Chondrocyte (in vitro differentiated cells): ENCODE measurements around the gene PCYOX1L. TPM values are rescaled to one million over a fixed set of nuclear protein-coding genes. Genes with fewer than 3 reads are reported as not detected.

Experiments used
- DNase-seq: peaks from one replicate; pipeline ENCODE4 v3.0.0; 2021; ENCODE audit warnings: mixed read lengths, low spot score
- H3K27ac Mint-ChIP-seq: one replicate; pipeline ENCODE4 v1.8.0; 2021; ENCODE audit warnings: mild to moderate bottlenecking, moderate library complexity, mixed read lengths; ENCODE audit not compliant: unreplicated experiment
- H3K27me3 Mint-ChIP-seq: 2 replicates; pipeline ENCODE4 v1.8.0; 2021; ENCODE audit warnings: low read depth, mixed read lengths
- H3K36me3 Mint-ChIP-seq: 2 replicates; pipeline ENCODE4 v1.8.0; 2021; ENCODE audit warnings: low read depth, mixed read lengths
- H3K4me1 Mint-ChIP-seq: 2 replicates; pipeline ENCODE4 v1.8.0; 2021; ENCODE audit warnings: low read depth, mild to moderate bottlenecking, mixed read lengths
- H3K4me3 Mint-ChIP-seq: one replicate; pipeline ENCODE4 v1.8.0; 2021; ENCODE audit warnings: mild to moderate bottlenecking, moderate library complexity, mixed read lengths; ENCODE audit not compliant: unreplicated experiment
- H3K9me3 Mint-ChIP-seq: 2 replicates; pipeline ENCODE4 v1.8.0; 2021; ENCODE audit warnings: low read depth, mixed read lengths
- CTCF ChIP-seq: fragments of 200-600 bp; sonication (generic); IDR thresholded peaks from 2 replicates; pipeline ENCODE4 v1.5.0; 2021; ENCODE audit warnings: antibody characterized with exemption, mild to moderate bottlenecking, moderate library complexity
- total RNA-seq: library from RNA; stranded (reverse); gene quantifications from 3 replicates; pipeline ENCODE4 v1.2.1, GENCODE V29; 2021

PCYOX1L gene
- total RNA-seq, 1 donor from 2014 or later = 7.1 TPM

DNA sequence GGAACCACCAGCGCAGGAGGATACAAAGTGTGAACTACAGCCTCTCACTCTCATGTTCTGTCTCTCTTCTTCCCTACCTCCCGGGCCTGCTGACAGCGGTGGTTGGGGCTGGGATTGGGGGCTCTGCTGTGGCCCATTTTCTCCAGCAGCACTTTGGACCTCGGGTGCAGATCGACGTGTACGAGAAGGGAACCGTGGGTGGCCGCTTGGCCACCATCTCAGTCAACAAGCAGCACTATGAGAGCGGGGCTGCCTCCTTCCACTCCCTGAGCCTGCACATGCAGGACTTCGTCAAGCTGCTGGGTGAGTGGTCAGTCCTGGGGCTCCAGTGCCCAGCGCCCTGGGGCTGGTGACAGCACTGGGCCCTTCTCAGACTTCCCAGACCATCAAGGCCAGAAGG lies 4.7 kb downstream of the PCYOX1L start:
- no peak overlapping the region for H3K27ac Mint-ChIP-seq
- TF ChIP-seq CTCF = no peak
- H3K4me3 Mint-ChIP-seq = no peak overlapping the region
- H3K4me1 Mint-ChIP-seq = peaks cover 12% of the 10 kb centered on the region
- no peaks in the 10 kb centered on the region for H3K36me3 Mint-ChIP-seq
- no peaks in the 10 kb centered on the region for H3K9me3 Mint-ChIP-seq
- H3K27me3 Mint-ChIP-seq = no peaks in the 10 kb centered on the region
- DNase-seq = no peak

DNA sequence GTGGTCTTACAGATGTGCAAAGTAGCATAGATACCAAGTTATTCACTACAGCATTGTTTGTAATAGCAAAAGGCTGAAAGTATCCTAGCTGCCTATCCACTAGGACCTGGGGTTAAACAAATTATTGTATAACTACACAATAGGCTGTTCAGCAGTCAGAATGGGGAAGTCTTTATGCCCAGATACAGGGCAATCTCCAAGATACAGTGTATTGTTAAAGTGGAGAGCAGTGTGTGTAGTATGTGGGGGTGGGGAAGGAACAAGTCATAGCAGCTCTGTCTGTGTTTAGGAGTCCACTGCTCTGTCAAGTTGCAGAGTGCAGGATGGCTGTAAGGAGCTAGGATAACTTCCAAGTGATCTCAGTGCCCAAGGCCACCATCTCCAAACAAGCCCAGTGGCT lies 5.5 kb downstream of the PCYOX1L start:
- DNase-seq = no peak
- Mint-ChIP-seq H3K27me3 (no peaks in the 10 kb centered on the region), H3K4me1 (peaks cover 13% of the 10 kb centered on the region), H3K9me3 (no peaks in the 10 kb centered on the region), H3K4me3 (no peak overlapping the region), H3K27ac (no peak overlapping the region), H3K36me3 (no peaks in the 10 kb centered on the region)
- no peak for TF ChIP-seq CTCF

GRCh38 chr5:149363936-149364335 lies 6.1 kb downstream of the PCYOX1L start:
- DNase-seq = no peak
- no peaks in the 10 kb centered on the region for H3K27me3 Mint-ChIP-seq
- no peaks in the 10 kb centered on the region for H3K9me3 Mint-ChIP-seq
- H3K4me1 Mint-ChIP-seq = peaks cover 10% of the 10 kb centered on the region
- no peaks in the 10 kb centered on the region for H3K36me3 Mint-ChIP-seq
- H3K4me3 Mint-ChIP-seq = no peak overlapping the region
- TF ChIP-seq CTCF = no peak
- no peak overlapping the region for H3K27ac Mint-ChIP-seq

GRCh38 chr5:149364719-149365118 lies 6.9 kb downstream of the PCYOX1L start:
- DNase-seq = no peak
- Mint-ChIP-seq H3K9me3 (no peaks in the 10 kb centered on the region), H3K4me3 (no peak overlapping the region), H3K4me1 (peaks cover 10% of the 10 kb centered on the region), H3K27me3 (no peaks in the 10 kb centered on the region), H3K27ac (no peak overlapping the region), H3K36me3 (no peaks in the 10 kb centered on the region)
- TF ChIP-seq CTCF = no peak

- no peak for DNase-seq
- Mint-ChIP-seq H3K27ac (no peak overlapping the region), H3K4me3 (no peak overlapping the region), H3K4me1 (peaks cover 10% of the 10 kb centered on the region), H3K27me3 (no peaks in the 10 kb centered on the region), H3K9me3 (no peaks in the 10 kb centered on the region), H3K36me3 (no peaks in the 10 kb centered on the region)
- no peak for TF ChIP-seq CTCF
These were observed 7.6 kb downstream of the PCYOX1L start for GRCh38 chr5:149365418-149365817.
